Spleen (tissue), 11 donors: ENCODE results near the gene GCNA. TPM values are rescaled to one million over a fixed set of nuclear protein-coding genes. Genes with fewer than 3 reads are reported as not detected.
A peak's percentile ranks its signal among the peaks of the same experiment; 100 is the strongest.

ENCODE experiments used
- DNase-seq: peaks from one replicate; pipeline ENCODE4 v3.0.0-alpha.2; 2020
- H3K27ac ChIP-seq, 8 donors: fragments of 200-600 bp; sonication (generic) in 7 of 8; 1 replicate in 4 of 8; 2 replicates in 4 of 8; pipeline versions ENCODE4 v1.5.0 to v1.8.0; 2016 to 2021; ENCODE audit warnings: inconsistent platforms in 4 of 8, mild to moderate bottlenecking in 4 of 8, moderate library complexity in 1 of 8
- H3K27me3 ChIP-seq, 7 donors: fragments of 200-600 bp; sonication (generic) in 6 of 7; replicated peaks in 1 of 7; 1 replicate in 4 of 7; 2 replicates in 3 of 7; pipeline versions ENCODE4 v1.5.0 to v1.8.0; 2016 to 2021; ENCODE audit warnings: inconsistent platforms in 3 of 7, mild to moderate bottlenecking in 1 of 7
- H3K36me3 ChIP-seq, 6 donors: fragments of 200-600 bp; sonication (generic) in 5 of 6; 1 replicate in 4 of 6; 2 replicates in 2 of 6; pipeline versions ENCODE4 v1.5.0 to v1.8.0; 2016 to 2021; ENCODE audit warnings: inconsistent platforms in 2 of 6
- H3K4me1 ChIP-seq, 6 donors: fragments of 200-600 bp; sonication (generic) in 5 of 6; 1 replicate in 3 of 6; 2 replicates in 3 of 6; pipeline versions ENCODE4 v1.5.0 to v1.8.0; 2016 to 2021; ENCODE audit warnings: inconsistent platforms in 3 of 6
- H3K4me3 ChIP-seq, 8 donors: fragments of 200-600 bp; sonication (generic) in 7 of 8; 1 replicate in 4 of 8; 2 replicates in 4 of 8; pipeline versions ENCODE4 v1.5.0 to v1.8.0; 2016 to 2021; ENCODE audit warnings: inconsistent platforms in 4 of 8, mild to moderate bottlenecking in 4 of 8, moderate library complexity in 2 of 8
- H3K9me3 ChIP-seq, 8 donors: fragments of 200-600 bp; sonication (generic) in 7 of 8; 1 replicate in 4 of 8; 2 replicates in 4 of 8; pipeline versions ENCODE4 v1.5.0 to v1.8.0; 2016 to 2021; ENCODE audit warnings: inconsistent platforms in 4 of 8
- POLR2A ChIP-seq, 3 donors: fragments of 450-650 bp; IDR thresholded peaks; one replicate each; pipeline ENCODE4 v1.5.1; 2017; ENCODE audit warnings: antibody characterized with exemption in 3 of 3, mild to moderate bottlenecking in 1 of 3
- POLR2AphosphoS5 ChIP-seq, 3 donors: sonication (generic); formaldehyde crosslinking; IDR thresholded peaks; one replicate each; pipeline ENCODE4 v1.5.1; 2017; ENCODE audit warnings: antibody characterized with exemption in 3 of 3
- WGBS, 5 donors: extraction: QIAGEN DNeasy Blood & Tissue Kit in 3 of 5; methylation state at CpG; one replicate each; pipeline versions ENCODE4 v1.1.5 to v1.1.7; 2013 to 2018; 5-methylcytosine and 5-hydroxymethylcytosine counted together
- intact Hi-C: fragments of 100-400 bp; cut with DNase I; formaldehyde crosslinking; loops from one replicate; pipeline ENCODE4 v1.15.0; 2023; ENCODE audit warnings: low total_unique reads
- polyA plus RNA-seq, 3 donors: library from polyadenylated mRNA; stranded (reverse); fragments of 200-250 nt; gene quantifications; one replicate each; pipeline ENCODE4 v1.2.1, GENCODE V29; 2013
- total RNA-seq, 7 donors: library from RNA; depleted of rRNA in 3 of 7; stranded (reverse); fragments of >200 nt in 3 of 7; fragmentation: NEBNext Ultra II Directional in 4 of 7; extraction: Animal tissue kit (Norgen Biotek cat#: 25700) in 4 of 7; gene quantifications; one replicate each; pipeline versions ENCODE4 v1.1.0 to v1.2.1, GENCODE V29; 2016 to 2021
- TF ChIP-seq, protein P1 (sequence below), 11 experiments: fragments of 200-600 bp in 7 of 11; fragments of 450-650 bp in 4 of 11; sonication (generic) in 4 of 11; IDR thresholded peaks in 8 of 11; conservative IDR thresholded peaks in 3 of 11; 1 replicate in 7 of 11; 2 replicates in 4 of 11; pipeline versions ENCODE4 v1.4.0 to v1.8.0; 2016 to 2021; ENCODE audit warnings: antibody characterized with exemption in 11 of 11, inconsistent platforms in 4 of 11, mild to moderate bottlenecking in 1 of 11
- donor health status: healthy with polysubstance abuse.
- donor health status: DM: no; HTN: no; CAD: no; lungs with moderate emphysema.
- donor health status: DM: no; HTN: no; CAD: no.
- donor health status: Bipolar disorder and iron deficiency.
- donor health status: healthy.
- donor health status: DM: no; HTN: no; CAD: no.
- donor health status: DM: yes; HTN: yes; CAD: no.

Gene GCNA
- total and polyA plus RNA-seq, 10 donors: 1.8 to 12.8 (median 3.8) TPM

DNA sequence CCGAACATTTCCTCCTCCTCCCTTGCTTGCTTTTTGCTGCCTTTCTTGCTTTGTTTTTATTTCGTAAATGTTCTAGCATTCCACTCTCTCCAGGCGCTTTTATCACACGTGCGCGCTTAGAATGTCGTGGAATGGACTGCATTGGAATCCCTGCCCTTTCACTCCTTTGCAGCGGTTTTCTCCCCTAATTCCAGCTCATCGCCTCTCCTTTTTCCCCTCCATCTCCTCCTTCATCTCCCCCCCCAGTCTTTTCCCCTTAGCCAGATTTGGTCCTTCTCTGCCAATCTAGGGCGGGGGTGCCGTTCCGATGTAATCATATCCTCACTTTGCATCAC is 44.8 kb upstream of the GCNA start:
- peaks cover 0 to 5% (median 0%) of the 10 kb centered on the region in 8 donors for H3K9me3 ChIP-seq
- no peaks in the 10 kb centered on the region for H3K27me3 ChIP-seq
- intact Hi-C loops: no loop called here
- DNase-seq: no peak
- peaks cover 0 to 45% (median 26%) of the 10 kb centered on the region in 6 donors for H3K4me1 ChIP-seq
- WGBS, 5 donors: 0 to 32% (median 0%) methylated on average over 12 of the region's 12 CpGs
- H3K36me3 ChIP-seq: peaks cover 0 to 16% (median 0%) of the 10 kb centered on the region in 6 donors
- H3K4me3 ChIP-seq: peak overlapping the region; percentile 50 to 78 (median 64)
- TF ChIP-seq POLR2A (IDR thresholded peaks at IDR 0.05) (no peak), POLR2AphosphoS5 (IDR thresholded peaks at IDR 0.05) (no peak)
- TF ChIP-seq, protein P1, sequence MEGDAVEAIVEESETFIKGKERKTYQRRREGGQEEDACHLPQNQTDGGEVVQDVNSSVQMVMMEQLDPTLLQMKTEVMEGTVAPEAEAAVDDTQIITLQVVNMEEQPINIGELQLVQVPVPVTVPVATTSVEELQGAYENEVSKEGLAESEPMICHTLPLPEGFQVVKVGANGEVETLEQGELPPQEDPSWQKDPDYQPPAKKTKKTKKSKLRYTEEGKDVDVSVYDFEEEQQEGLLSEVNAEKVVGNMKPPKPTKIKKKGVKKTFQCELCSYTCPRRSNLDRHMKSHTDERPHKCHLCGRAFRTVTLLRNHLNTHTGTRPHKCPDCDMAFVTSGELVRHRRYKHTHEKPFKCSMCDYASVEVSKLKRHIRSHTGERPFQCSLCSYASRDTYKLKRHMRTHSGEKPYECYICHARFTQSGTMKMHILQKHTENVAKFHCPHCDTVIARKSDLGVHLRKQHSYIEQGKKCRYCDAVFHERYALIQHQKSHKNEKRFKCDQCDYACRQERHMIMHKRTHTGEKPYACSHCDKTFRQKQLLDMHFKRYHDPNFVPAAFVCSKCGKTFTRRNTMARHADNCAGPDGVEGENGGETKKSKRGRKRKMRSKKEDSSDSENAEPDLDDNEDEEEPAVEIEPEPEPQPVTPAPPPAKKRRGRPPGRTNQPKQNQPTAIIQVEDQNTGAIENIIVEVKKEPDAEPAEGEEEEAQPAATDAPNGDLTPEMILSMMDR (IDR thresholded peaks at IDR 0.05 in 8 of 11, conservative IDR thresholded peaks at IDR 0.05 in 3 of 11): no peak
- peak overlapping the region; percentile 71 to 96 (median 94) for H3K27ac ChIP-seq

DNA sequence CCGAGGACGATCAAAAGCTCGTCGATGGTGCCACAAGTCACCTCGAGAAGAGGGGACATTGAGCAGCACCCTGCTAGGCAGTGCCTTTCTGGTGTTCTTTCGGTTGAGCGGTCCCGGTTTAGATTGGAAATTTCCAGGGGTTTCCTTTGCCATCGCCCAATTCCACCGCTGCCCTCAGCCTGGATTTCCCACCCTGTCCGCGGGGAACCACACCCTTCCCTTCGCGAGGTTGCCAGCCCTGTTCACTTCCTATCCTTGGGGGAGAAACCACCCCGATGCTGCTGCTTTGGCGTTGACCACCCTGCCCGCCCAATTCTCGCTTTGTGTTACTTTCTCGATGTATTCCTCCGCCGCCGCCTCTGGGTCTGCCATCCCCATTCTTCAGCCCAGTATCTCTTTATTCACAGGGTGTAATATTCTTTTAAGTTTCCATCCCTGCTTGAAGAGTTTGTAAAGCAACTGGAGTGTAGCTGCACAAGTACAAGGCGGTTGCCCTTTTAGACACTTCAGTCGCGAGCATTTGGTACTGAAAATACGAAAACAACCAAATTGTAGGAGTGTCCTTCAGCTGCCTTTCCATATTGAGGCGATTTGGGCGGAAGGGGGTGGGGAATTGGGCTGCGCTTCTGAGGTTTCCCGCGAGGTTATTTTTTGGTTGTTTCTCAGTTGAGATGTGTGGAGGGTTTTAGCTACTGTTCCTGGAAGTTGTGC is 44.2 kb upstream of the GCNA start:
- peak; percentile 42 to 71 (median 54) for TF ChIP-seq POLR2AphosphoS5 (IDR thresholded peaks at IDR 0.05)
- TF ChIP-seq, protein P1 (IDR thresholded peaks at IDR 0.05 in 8 of 11, conservative IDR thresholded peaks at IDR 0.05 in 3 of 11): no peak
- Histone ChIP-seq H3K27ac (peak overlapping the region; percentile 71 to 96 (median 94)), H3K27me3 (no peaks in the 10 kb centered on the region), H3K4me3 (peak overlapping the region; percentile 50 to 78 (median 64)), H3K36me3 (peaks cover 0 to 19% (median 0%) of the 10 kb centered on the region in 6 donors), H3K4me1 (peaks cover 0 to 50% (median 31%) of the 10 kb centered on the region in 6 donors), H3K9me3 (peaks cover 0 to under 1% (median 0%) of the 10 kb centered on the region in 8 donors)
- intact Hi-C loops: no loop called here
- 0 to 30% (median 0%) methylated on average over 27 to 31 of the region's 31 CpGs for WGBS, 5 donors
- peak; percentile 84 for DNase-seq

DNA sequence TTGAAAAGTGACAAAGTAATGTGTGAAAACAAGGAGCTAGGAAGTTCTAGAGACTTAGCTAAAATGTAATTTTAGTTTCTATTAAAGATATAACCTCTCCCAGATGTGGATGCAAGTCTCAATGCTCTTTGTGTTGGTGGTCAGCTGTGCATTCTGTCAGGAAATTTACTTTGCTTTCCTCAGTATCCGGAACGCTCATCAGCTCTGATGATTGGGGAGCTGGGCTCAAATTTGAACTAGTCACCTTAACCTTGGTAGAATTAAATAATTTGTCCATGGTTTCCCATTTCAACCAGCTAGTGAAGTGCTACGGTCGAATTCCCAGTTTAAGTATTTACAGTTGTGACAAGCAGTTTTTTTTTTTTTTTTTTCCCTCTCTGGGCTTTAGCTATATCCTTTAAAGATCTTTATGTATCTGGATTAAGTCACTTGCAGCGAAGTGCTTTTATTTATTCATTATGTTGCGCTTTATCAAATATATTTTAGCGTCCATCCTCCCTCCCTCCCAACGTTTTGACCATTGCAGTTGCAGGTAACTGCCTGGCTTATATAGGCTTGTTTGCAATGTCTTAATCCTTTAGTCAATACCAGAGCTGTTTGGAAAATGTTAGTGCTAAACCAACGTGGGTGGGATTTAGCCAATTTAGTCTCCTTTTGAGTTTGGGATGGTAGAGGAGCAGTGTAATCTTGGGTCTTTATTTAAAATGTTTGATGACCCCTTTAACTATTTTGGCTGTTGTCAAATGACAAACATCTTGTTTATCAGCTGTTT is 43.3 kb upstream of the GCNA start:
- DNase-seq: no peak
- Histone ChIP-seq H3K36me3 (peaks cover 0 to 26% (median 0%) of the 10 kb centered on the region in 6 donors), H3K27ac (peak overlapping the region; percentile 71 to 96 (median 94)), H3K9me3 (no peaks in the 10 kb centered on the region), H3K4me3 (peak overlapping the region; percentile 50 to 78 (median 64)), H3K27me3 (no peaks in the 10 kb centered on the region), H3K4me1 (peaks cover 7 to 60% (median 41%) of the 10 kb centered on the region in 6 donors)
- intact Hi-C loops: no loop called here
- WGBS, 5 donors: 2 to 29% (median 4%) methylated on average over 9 of the region's 9 CpGs
- TF ChIP-seq POLR2AphosphoS5 (IDR thresholded peaks at IDR 0.05) (no peak), POLR2A (IDR thresholded peaks at IDR 0.05) (no peak)
- TF ChIP-seq, protein P1 (IDR thresholded peaks at IDR 0.05 in 8 of 11, conservative IDR thresholded peaks at IDR 0.05 in 3 of 11): no peak

DNA sequence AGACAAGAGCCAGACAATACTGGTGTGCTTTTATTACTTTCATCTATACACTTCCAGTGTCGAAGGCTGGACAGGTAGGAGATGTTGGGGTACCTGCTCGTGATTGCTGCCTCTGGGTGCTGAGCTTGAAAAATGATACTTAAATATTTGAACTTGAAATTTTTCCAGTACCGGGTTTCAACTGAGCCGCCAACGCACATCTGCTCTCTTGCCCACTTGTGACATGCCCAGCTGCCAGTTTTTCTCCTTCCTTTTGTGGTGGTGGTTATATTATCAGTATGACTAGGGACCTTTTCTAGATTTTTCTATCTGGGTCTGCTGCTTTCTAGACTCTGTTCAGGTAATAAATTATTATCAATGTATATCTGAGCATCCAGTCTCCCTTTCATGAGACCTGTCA is 42.0 kb upstream of the GCNA start:
- peaks cover 19 to 73% (median 54%) of the 10 kb centered on the region in 6 donors for H3K4me1 ChIP-seq
- 3 to 47% (median 12%) methylated on average over 5 of the region's 5 CpGs for WGBS, 5 donors
- DNase-seq: no peak

More for the DNA sequence above, 42.0 kb upstream of the GCNA start:
- intact Hi-C loops: no loop called here
- Histone ChIP-seq H3K9me3 (no peaks in the 10 kb centered on the region), H3K36me3 (peaks cover 0 to 27% (median 0%) of the 10 kb centered on the region in 6 donors), H3K27me3 (no peaks in the 10 kb centered on the region), H3K4me3 (peak overlapping the region in 6 of 8 donors; percentile 21 to 78 (median 66)), H3K27ac (peak overlapping the region in 4 of 8 donors; percentile 4 to 94 (median 36))
- TF ChIP-seq POLR2AphosphoS5 (IDR thresholded peaks at IDR 0.05) (no peak), POLR2A (IDR thresholded peaks at IDR 0.05) (no peak)
- TF ChIP-seq, protein P1 (IDR thresholded peaks at IDR 0.05 in 8 of 11, conservative IDR thresholded peaks at IDR 0.05 in 3 of 11): no peak
